ENCODE results near the gene R3HDM2.
"Not testable (repeated sequence)": the region's sequence is repeated elsewhere in the genome, so short reads cannot be mapped to it uniquely, and the experiment has no call there.

Gene R3HDM2

DNA sequence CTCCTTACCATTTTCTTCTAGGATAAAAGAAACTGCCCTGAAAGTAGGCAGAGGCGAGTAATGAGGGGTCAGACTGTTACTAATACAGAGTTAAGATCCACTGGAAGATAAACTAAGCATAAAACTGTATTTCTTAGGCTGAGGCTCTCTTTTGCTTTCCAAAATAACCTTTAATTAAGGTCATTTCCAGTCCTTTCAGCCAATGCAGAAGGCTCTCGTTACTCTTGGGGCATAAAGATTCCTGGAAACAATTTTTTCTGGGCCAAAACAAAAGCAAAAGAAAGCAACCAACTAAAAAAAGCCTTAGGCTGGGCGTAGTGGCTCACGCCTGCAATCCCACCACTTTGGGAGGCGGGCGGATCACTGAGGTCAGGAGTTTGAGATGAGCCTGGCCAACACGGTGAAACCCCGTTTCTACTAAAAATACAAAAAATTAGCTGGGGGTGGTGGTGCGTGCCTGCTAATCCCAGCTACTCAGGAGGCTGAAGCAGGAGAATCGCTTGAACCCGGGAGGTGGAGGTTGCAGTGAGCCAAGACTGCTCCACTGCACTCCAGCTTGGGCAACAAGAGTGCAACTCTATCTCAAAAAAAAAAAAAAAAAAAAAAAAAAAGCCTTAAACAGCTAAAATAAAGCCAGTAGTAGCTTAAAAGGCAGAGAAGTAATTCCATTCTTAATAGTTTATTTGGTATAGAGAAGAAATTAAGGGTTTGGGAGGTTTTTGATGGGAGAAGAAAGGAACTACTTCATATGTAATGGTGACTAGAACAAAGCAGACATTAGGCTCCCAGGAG, 111.0 kb downstream of the R3HDM2 start:
- no peak for DNase-seq

DNA sequence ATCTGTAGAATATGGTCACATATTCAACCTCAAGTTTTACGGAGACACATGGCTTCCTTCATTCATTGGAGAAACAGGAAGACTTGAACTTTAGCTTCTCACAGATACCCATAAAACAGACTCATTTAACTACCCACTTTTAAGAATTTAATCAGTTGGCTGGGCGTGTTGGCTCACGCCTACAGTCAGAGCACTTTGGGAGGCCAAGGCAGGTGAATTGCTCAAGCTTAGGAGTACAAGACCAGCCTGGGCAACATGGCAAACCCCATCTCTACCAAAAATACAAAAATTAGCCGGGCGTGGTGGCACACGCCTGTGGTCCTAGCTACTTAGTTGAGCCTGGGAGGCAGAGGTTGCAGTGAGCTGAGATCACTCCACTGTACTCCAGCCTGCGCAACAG, 115.2 kb downstream of the R3HDM2 start:
- DNase-seq, result no peak

DNA sequence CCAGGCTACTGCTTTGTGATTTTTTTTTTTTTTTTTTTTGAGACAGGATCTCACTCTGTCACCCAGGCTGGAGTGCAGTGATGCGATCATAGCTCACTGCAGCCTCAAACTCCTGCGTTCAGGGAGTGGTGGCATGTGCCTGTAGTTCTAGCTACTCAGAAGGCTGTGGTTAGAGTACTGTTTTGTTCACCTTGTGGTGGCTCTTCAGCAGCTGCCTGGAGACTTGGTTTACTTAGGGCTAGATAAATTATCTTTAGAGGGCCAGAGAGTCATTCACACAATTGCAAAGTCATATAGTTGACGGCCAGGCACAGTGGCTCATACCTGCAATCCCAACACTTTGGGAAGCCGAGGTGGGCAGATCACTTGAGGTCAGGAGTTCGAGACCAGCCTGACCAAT, 118.6 kb downstream of the R3HDM2 start:
- not testable (repeated sequence) for DNase-seq

DNA sequence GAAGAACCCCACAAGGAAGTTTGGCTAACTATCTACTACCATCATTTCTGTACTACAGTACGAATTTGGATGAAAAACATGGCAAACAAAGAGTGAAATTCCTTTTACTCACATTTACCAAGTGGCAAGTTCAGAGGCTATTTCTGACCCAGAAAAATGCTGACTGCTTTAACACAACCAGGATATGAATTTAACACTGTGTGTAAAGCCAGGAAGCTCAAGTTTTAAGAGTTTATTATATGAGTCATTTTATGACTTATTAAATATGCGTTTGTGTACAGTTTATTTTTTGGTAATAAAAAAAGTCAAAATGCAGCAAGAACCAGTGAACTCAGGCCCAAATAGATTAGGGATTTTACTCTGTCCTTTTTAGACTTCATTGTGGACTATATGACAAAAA, 121.4 kb downstream of the R3HDM2 start:
- no peak for DNase-seq

DNA sequence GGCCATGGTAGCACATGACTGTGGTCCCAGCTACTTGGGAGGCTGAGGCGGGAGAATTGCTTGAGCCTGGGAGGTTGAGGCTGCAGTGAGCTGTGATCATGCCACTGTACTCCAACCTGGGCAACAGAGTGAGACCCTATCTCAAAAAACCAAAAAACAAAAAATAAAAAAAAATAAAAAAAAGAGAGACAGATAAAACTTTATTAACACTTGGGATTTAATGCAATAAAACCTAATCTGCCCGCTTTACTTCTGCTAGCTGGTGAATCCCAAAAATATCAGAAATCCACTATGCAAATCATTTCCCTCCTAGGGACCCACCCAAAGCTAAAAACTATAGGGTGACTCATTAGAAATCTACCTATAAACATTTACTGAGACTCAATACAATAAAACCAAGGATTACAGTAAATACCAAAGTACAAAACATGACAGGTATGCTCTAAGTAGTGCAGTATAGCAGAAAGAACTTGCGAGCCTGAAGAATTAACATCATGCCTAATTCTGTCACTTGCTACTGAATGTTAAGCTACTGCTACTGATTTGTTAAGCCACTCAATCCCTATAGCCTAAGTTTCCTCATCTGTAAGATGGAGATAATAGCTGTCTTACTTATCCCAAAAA, 129.8 kb downstream of the R3HDM2 start:
- no peak for DNase-seq

DNA sequence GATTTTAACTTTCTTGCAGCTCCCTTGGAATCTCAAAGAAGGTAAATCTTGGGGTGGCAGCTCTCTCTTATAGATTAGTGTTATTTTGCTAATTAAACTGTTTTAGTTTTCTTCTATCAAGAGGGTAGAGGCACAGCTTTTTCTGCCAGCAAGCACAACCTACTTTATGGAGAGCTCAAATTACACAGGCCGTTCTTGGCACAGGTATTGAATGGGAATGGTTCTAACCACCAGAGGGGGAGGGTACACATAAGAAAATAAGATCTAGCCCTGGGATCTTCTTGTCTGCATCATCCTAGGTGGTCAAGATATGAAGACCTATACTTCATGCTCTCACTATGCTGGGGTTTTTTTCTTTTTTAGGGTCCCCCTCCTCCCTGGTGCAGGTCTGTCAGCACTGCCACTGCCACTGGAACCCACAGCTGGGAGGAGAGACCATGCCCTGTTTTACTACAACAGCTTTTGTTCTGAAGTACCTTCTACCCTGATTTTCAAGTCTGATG, 131.3 kb downstream of the R3HDM2 start:
- DNase-seq, result no peak

DNA sequence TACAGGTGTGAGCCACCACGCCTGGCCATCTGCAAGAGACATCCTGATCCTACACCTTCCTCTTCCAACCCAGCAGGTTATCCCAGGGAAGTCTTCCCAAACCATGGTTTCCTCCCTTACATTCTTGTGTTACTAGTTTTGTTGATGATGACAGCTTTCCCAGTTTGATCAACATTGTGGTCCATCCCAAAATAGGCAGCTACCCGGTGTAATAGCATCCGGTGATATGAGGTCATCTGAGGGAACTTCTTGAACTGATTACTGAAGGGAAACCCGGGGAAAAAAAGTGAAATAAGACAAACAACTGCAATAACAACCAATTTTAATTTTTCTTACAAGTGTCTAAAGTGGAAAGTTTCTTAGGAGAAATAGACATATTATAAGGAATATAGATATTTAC, 134.6 kb downstream of the R3HDM2 start:
- no peak for DNase-seq

DNA sequence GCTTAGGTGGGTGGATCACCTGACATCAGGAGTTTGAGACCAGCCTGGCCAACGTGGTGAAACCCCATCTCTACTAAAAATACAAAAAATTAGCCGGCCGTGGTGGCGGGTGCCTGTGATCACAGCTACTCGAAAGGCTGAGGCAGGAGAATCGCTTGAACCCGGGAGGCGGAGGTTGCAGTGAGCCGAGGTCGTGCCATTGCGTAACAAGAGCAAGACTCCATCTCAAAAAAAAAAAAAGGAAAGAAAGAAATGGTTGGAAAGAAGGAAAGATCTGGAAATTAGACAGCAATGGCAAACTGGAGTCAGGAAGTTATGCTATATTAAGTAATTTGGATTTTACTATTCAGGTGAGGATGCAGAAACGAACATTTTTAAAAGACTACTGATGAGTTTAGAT, 148.8 kb downstream of the R3HDM2 start:
- DNase-seq, result not testable (repeated sequence)

DNA sequence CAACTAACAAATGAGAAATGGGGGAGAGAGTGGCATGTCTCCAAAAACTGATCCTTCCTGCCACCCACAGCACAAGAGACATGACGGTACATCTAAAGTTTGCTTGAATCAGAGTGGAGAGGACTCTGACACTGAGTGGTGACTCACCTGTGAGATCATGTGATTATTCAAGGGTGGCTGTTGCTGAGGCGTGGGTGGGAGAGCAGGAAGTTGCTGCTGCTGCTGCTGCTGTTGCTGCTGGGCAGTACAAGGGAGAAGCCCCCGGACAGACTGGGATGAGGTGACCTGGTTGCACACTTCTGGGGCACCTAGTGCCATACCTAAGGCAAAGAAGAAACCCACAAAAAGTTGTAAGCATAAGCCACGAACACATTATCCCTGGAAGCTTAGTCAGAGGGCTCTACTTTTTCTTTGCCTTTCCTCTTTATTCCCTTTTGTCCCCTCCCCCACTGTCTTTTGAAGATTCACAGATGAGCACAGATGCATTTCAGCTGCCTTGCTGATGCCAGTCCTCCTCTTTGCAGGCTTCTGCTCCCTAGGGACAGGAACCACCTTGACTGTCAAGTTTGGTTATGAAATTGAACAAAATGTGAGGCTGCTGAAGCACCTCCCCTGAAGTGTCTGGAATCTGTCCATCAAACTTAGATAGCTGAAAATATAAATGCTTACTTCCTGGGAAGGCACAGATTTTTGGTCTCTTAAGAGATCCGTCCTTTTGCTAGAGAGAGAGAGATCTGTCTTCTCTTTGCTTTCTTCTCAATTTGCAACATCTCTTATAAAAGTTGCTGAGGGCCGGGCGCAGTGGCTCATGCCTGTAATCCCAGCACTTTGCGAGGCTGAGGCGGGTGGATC, 150.4 kb downstream of the R3HDM2 start:
- no peak for DNase-seq

DNA sequence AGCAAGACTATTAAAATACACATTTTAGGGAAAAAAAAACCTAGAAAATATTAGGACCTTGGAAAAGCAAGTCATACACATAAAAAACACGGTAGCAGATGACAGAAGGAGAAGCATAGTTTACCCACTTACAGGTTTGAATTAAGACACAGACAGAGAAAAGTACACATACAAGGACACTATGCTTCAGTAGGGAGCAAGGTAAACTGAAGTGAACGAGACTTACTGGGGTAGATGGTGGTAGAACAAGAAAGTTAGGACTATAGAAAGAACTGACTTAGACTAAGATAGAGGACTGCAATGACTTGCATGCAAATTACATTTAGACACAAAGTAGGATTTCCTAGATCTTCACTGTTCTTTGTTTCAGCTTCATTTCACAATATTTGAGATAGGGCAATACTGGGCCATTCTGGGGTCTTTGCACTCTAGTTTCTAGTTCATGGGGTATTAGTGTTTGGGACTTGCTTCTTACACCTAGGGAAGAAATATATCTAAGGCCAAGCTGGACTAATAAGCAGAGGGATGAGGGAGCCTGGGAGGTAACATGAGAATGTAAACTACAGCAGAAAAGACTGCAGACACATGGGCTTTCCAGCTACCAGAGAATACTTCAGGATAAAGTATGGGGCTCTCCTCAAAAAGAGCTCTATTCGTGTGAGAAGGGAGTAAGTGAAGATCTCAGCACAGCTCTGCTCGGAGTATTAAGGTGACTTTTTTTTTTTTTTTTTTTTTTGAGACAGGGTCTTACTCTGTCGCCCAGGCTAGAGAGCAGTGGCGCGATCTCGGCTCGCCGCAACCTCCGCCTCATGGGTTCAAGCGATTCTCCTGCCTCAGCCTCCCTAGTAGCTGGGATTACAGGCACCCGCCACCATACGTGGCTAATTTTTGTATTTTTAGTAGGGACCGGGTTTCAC, 152.1 kb downstream of the R3HDM2 start:
- no peak for DNase-seq

DNA sequence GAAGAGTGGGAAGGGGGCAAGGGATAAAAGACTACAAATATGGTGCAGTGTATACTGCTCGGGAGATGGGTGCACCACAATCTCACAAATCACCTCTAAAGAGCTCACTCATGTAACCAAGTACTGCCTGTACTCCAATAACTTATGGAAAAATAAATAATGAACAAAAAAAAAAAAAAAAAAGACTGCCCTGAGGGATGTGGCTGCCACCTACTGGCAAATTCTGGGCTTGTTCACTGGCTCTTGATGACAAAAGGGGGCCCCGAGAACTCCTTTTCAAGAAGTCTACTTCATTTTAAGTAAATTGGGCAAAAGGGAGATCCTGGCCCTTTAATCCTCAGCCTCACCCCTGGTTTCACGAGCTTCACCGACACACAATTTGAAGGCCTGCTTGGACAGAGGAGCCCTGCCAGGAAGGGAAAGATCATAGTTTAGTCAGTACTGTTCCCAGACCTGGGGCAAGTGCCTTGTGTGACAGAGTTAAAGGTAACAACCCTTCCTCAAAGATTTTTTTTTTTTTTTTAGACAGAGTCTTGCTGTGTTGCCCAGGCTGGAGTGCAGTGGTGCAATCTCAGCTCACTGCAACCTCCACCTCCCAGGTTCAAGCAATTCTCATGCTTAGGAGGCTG, 153.8 kb downstream of the R3HDM2 start:
- DNase-seq, result no peak

DNA sequence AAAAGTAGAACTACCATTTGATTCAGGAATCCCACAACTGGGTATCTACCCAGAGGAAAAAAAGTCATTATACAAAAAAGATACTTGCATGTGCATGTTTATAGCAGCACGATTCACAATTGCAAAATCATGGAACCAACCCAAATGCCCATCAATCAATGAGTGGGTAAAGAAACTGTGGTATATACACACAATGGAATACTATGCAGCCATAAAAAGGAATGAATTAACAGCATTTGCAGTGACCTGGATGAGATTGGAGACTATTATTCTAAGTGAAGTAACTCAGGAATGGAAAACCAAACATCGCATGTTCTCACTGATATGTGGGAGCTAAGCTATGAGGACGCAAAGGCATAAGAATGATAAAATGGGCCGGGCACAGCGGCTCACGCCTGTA, 154.6 kb downstream of the R3HDM2 start:
- DNase-seq, result not testable (repeated sequence)

DNA sequence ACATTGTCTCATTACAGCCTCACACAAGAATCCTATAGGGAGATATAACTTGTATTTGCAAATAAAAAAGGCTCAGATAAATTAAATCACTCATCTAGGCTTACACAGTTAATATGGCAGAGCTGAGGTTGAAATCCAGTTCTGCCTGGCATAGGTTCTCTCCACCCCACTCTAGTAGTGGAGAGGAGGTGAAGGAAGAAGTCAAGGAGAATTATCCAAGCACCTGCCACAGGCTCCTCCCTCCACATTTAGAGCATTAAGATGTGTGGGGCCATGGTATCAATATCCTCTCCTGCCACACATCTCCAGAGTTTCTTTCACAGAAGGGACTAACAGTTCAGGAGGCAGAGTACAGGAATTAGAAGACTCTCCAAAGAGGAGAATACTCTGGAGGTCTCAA, 157.3 kb downstream of the R3HDM2 start:
- DNase-seq, result no peak

DNA sequence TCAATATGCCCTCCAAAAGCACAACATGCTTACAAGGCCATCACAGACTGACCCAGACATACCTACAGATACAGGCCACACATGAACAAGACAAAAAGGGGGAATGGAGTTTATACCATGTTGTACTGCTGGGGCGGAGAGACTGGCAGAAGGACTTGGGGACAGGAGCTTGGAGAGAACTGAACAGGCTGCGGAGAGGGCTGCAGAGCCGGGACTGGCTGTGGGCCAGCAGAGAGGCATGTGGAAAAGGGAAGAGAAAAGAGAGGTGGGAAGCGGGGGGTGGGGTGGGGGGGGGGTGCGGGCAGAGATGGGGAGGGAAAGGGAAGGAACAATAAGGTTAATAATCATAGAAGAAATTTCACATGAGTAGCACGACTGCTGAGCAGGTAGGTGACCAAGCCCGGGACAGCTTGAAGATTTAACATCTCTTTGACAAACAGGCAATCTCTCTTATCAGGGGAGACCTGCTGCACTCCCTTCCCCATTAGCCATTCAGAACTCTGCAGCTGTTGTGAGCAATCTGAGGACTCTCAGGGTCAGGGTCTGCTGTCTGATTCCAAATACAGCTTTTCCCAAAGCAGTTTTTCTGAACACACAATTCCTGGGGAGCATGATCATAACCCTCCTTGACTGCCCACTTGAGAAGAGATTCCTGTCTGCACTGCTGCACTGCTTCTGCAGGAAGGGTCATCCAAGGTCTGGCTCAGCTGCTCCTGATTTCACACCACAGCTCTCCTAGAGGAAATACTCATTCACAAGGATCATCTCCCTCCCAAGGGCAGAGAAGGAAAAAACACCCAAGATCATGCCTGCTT, 158.3 kb downstream of the R3HDM2 start:
- no peak for DNase-seq

DNA sequence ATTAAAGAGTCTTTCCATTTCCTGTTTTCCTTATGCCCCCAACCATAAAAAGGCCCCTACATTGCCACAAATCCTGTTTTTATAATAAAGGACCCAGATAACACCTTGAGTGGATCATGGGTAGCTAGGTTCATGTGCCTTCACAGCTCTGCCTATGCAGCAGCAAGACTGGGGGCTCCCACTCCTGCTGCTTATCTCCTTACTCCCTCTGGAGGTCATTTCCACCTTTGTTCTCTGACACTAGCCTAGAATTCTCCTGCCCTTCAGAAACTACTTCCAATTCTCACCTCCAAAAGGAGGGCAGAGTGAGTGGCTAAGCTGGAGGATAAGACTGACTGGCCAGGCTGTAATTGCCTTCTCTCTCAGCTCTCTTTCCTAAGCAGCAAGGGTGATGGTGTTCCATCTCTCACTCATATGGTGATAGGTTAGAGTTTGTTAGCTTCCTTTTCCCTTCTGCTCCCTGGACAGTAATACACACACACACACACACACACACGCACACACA, 159.8 kb downstream of the R3HDM2 start:
- DNase-seq, result no peak

DNA sequence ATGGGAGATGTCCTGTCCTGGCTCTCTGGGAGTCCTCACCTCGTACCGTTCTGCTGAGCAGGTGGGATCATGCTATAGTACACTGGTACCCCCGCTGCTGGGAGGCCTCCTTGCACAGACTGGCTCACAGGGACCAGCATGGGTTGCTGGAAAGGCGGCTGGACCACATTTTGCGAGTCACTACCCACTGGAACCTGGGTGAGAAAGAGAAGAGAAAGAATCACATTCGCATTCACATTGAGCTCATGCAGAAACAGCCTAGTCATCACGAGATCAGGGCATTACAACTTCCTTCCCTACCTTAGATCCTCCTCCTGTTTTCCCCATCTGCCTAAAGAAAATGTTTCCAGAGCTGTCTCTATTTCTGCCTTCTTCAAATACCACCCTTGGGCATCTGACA, 162.6 kb downstream of the R3HDM2 start:
- DNase-seq, result no peak

DNA sequence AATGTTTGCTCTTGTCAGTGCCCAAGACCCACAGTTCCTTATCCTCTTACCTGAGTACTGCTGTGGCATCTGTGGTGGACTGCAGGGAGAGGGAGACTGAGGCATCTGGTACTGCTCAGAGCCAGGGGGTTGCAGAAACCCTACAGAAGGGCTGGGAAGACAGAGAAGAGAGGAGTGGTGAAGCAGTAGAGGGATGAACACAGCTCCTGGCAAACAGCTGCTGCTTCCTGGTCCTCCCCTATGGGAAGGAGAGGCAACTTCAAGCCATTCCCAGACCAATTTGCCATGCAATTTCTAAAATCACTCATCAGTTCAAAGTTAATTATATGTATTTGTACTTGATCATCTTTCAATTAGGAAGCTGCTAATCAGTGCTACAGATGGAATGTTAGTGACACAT, 164.2 kb downstream of the R3HDM2 start:
- no peak for DNase-seq

DNA sequence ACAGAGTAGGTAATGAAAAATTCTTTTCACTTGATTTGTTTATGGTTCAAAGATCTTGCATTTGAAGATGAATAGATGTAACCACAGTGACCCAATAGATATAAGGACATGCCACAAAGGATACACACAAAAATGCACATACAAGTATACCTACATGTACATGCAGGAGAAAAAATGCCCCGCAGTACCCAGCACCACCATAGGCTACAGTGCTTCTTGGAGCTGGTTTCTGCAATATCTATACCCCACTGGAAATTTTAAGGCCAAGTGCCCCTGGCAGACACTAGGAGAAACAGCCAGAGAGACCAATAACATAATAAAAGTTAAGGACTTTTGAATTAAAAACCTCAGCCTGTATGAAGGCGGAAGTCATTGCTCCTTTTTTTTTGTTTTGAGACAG, 167.7 kb downstream of the R3HDM2 start:
- DNase-seq, result no peak

DNA sequence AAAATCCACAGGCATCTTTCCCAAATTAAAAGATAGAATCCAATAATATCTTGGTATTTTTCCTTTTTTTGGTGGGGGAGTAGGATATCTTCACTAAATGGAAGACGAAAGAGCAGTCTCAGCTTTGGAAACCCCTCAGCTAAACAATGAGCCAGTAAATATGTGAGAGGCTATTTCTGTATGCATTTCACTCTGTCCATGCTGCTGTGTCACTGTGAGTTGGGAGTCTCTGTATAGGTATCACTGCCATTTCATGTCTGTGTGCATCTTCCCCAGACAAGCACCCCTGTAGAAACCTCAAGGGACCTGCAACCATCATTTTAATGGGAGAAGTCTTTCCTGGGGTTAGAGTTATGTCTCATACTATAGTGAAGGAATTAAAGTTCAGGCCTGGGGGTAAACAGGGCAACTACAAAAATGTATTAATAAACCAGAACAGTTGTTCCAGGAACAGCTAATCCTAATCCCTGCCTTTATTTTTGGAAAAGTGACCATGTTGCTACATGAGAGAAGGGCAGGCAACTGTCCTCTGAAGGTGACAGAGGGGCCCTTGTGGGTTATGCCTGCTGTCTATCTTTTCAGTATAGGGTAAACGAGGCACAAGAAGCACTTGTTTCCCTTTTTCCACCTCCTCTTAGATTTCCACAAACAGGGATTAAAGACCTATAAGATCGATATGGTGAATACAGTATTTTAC, 168.6 kb downstream of the R3HDM2 start:
- DNase-seq, result no peak

DNA sequence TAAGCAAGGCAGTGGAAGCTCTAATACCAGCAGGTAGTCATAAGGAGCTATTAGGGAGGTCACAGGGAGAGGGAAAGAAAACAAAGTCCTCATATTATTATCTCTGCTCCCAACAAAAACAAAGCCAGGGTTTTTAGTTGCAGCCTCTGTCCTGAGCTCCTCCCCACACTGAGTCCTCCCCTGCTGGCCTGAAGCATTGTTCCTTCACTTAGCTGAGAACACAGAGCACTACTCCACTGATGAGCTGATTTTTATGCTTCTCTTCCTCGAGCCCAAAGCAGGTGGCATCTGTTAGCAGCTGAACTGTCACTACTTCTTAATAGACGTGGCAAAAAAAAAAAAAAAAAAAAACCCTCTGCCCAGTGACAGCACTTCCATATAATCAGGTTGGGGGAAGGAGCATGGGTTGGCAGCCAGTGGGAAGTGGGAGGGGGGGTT, 169.4 kb downstream of the R3HDM2 start:
- peak; percentile 27 for DNase-seq

Measured in NCI-H1694 (cell line).